Measurements from ENCODE around the gene PPP1R1A. TPM values are rescaled to one million over a fixed set of nuclear protein-coding genes. Genes with fewer than 3 reads are reported as not detected.
A peak's percentile ranks its signal among the peaks of the same experiment; 100 is the strongest.

Gene PPP1R1A
- total RNA-seq, 4 donors from 2014 or later = 1.1 to 4.1 (median 1.8) TPM

DNA sequence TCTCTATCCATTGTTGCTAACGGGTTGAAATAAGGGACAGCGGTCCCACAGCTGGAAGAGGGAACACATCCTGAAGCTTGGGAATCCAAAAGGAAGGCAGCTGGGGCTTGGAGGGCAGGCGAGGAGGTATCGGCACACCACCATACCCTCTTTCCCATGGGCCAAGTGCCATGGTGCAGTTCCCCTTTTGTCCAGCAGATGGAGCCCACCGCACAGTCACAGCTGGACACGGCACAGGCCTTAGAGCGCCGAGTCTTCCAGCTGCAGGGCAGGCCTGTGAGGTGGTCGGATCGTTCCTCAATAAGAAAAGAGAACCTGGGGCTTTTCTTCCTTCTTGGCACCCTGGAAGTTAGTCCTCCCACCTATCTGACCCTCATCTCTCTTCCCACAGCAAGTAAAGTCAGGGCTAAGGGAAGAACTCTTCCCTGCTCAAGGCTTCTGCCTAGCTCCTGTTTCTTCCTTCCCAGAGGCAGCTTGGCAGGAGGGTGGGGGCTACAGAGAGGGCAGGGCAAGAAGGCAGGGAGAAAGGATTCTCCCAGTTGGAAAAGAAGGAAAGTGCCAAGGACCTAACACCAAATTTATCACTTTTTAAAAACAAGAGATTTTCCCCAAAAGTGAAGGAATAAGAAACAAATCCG, 8.6 kb downstream of the PPP1R1A start:
- TF ChIP-seq POLR2A (IDR thresholded peaks at IDR 0.05) = no peak
- TF ChIP-seq, protein P1, sequence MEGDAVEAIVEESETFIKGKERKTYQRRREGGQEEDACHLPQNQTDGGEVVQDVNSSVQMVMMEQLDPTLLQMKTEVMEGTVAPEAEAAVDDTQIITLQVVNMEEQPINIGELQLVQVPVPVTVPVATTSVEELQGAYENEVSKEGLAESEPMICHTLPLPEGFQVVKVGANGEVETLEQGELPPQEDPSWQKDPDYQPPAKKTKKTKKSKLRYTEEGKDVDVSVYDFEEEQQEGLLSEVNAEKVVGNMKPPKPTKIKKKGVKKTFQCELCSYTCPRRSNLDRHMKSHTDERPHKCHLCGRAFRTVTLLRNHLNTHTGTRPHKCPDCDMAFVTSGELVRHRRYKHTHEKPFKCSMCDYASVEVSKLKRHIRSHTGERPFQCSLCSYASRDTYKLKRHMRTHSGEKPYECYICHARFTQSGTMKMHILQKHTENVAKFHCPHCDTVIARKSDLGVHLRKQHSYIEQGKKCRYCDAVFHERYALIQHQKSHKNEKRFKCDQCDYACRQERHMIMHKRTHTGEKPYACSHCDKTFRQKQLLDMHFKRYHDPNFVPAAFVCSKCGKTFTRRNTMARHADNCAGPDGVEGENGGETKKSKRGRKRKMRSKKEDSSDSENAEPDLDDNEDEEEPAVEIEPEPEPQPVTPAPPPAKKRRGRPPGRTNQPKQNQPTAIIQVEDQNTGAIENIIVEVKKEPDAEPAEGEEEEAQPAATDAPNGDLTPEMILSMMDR (IDR thresholded peaks at IDR 0.05) = peak; percentile 94 to 99 (median 96)
- Histone ChIP-seq H3K36me3 (no peaks in the 10 kb centered on the region), H3K27me3 (no peaks in the 10 kb centered on the region), H3K9me3 (no peaks in the 10 kb centered on the region), H3K27ac (no peak overlapping the region), H3K4me1 (no peaks in the 10 kb centered on the region), H3K4me3 (no peak overlapping the region)
- DNase-seq = peak; percentile 72 to 92 (median 88)

DNA sequence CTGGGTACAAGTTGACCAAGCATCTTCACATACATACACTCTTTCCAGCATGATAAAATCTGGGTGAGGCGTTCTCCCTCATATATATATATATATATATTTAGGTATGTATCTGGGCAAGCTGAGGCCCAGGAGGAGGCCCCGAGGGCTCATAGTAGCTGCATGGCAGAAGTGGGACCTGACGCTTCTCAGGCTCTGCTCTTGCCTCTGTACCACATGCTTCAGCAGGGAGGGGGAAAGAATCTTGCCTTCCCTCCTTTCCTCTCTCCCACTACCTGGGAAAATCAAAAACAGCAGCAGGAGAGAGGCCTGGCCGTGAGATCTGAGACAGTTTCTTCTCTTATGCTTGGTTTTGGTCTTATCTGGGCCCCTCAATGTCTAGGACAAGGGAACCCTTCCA, 9.2 kb downstream of the PPP1R1A start:
- no peak for TF ChIP-seq POLR2A (IDR thresholded peaks at IDR 0.05)
- TF ChIP-seq, protein P1 (IDR thresholded peaks at IDR 0.05) = no peak
- Histone ChIP-seq H3K4me1 (no peaks in the 10 kb centered on the region), H3K4me3 (no peak overlapping the region), H3K27me3 (no peaks in the 10 kb centered on the region), H3K36me3 (no peaks in the 10 kb centered on the region), H3K9me3 (no peaks in the 10 kb centered on the region), H3K27ac (no peak overlapping the region)
- no peak for DNase-seq

DNA sequence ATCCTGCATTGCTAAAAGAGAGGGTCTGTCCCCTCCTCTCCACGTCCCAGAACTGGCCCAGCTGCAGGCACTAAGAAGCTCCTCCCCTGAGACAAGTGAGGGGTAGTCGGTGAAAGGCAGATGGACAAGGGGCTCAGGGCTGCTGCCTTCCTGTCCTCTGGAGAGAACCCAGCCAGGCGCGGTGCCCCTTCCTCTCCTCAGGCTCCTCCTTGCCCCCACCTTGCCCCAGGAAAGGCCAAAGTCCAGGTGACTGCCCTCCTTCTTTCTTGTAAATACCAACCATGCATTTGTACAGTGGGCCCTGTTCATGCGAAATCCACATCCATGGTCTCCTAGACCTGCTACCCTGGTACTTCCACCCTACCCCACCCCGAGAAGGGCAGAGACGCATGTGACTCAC, 9.7 kb downstream of the PPP1R1A start:
- no peak for TF ChIP-seq POLR2A (IDR thresholded peaks at IDR 0.05)
- TF ChIP-seq, protein P1 (IDR thresholded peaks at IDR 0.05) = no peak
- Histone ChIP-seq H3K27me3 (no peaks in the 10 kb centered on the region), H3K9me3 (no peaks in the 10 kb centered on the region), H3K4me3 (no peak overlapping the region), H3K36me3 (no peaks in the 10 kb centered on the region), H3K27ac (no peak overlapping the region), H3K4me1 (no peaks in the 10 kb centered on the region)
- DNase-seq = no peak

DNA sequence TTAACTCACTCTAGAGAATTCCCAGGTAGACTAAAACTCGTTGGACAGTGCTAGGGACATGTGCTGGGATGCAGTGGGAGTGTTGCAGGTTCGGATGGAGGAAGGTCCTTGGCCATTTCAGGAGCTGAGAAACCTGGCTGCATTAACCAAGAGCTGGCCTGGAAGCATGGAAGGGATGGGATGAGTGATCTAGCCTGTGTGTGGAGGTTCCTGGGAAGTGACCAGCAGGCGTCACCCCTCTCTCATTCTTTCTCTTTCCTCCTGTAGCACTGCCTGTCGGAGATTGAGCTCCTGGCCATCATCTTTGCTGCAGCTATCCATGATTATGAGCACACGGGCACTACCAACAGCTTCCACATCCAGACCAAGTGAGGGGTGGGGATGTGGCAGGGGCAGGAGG, 15.6 kb downstream of the PPP1R1A start:
- H3K27me3 ChIP-seq = no peaks in the 10 kb centered on the region
- TF ChIP-seq, protein P1 (IDR thresholded peaks at IDR 0.05) = no peak
- no peak for TF ChIP-seq POLR2A (IDR thresholded peaks at IDR 0.05)
- no peaks in the 10 kb centered on the region for H3K9me3 ChIP-seq
- no peak overlapping the region for H3K27ac ChIP-seq
- DNase-seq = no peak
- H3K4me3 ChIP-seq = no peak overlapping the region
- no peaks in the 10 kb centered on the region for H3K4me1 ChIP-seq
- no peaks in the 10 kb centered on the region for H3K36me3 ChIP-seq

DNA sequence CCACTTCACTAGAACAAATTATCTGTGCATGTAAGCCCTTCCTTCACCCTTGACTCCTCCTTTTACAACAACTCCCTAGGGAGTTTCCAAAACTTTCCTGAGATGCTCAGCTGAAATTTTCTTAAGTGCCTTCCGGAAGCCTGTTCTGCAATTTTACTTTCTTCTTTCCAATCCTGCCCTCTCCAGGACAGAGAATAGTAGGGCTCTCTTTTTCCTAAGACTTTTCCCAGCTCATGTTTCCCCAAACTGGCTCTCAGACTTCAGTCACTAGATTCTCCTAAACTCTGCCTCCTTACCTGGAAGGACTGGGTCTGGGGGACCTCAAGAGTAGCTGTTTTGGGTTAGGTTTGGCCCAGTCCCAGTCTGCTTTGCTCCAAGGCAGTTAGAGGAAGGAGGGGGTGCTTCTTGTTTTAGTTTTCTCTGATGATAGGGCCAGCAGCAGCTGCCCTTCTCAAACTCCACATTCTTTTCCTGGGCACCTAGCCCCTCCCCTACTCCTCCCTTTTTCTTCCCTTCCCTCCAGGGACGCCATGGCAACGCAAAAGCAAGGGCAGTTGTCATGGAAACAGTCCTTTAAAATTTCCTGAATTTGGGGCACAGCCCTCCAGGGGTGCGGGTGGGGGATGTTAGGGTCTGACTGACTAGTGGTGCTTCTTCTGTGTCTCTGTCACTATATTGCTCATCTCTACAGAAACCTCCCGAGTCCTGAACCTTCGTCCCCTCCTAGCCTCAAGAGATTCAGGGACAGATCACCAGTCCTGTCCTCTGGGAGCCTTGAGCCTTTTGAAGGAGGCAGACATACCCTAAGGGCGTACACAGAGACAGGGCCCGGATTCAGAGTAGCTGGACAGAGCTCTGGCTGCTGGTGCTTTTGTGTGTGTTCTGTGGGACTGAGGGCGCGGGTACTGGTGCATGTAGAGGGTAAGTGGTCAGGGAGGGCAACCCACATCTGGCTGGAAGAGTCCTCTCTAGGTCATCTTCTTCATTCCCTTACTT, 17.0 kb downstream of the PPP1R1A start:
- no peak overlapping the region for H3K4me3 ChIP-seq
- H3K27ac ChIP-seq = no peak overlapping the region
- H3K9me3 ChIP-seq = no peaks in the 10 kb centered on the region
- H3K4me1 ChIP-seq = no peaks in the 10 kb centered on the region
- no peaks in the 10 kb centered on the region for H3K27me3 ChIP-seq
- no peak for DNase-seq
- no peak for TF ChIP-seq POLR2A (IDR thresholded peaks at IDR 0.05)
- TF ChIP-seq, protein P1 (IDR thresholded peaks at IDR 0.05) = no peak
- H3K36me3 ChIP-seq = no peaks in the 10 kb centered on the region

Data from Peyer's patch (tissue), 4 donors.